DMS53 (cell line): ENCODE data around the gene RBBP4.

Experiments
- DNase-seq: peaks from one replicate; lab custom pipeline; 2025; lab: John Stamatoyannopoulos, UW

Gene RBBP4

DNA sequence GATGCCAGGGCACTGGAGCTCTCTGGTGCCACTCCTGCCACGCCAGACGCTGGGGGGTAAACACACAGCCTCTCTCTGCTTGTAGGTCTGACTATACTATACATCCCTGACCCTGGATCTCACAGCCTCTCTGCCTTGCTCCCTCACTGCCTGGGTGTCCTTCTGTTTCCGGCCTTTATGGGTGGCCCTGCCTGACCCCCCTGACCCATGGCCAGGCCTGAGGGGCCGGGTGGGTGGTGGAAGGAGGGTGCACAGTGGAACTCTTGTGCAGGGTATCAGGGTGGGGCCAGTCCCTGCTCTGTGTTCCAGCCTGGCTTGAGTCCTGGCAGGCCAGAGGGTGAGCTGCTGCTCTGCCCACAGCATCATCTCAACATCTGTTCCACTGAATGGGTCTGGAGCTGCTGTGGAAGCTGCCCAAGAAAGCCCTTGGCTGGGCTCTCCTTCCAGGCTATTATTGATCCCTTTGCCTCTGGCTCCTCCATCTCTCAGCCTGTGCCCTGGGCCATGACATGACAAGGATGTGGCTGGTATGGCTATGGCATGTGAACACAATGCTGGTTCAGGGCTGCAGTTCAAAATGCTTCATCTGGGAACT lies 68.8 kb downstream of the RBBP4 start:
- DNase-seq: no peak

DNA sequence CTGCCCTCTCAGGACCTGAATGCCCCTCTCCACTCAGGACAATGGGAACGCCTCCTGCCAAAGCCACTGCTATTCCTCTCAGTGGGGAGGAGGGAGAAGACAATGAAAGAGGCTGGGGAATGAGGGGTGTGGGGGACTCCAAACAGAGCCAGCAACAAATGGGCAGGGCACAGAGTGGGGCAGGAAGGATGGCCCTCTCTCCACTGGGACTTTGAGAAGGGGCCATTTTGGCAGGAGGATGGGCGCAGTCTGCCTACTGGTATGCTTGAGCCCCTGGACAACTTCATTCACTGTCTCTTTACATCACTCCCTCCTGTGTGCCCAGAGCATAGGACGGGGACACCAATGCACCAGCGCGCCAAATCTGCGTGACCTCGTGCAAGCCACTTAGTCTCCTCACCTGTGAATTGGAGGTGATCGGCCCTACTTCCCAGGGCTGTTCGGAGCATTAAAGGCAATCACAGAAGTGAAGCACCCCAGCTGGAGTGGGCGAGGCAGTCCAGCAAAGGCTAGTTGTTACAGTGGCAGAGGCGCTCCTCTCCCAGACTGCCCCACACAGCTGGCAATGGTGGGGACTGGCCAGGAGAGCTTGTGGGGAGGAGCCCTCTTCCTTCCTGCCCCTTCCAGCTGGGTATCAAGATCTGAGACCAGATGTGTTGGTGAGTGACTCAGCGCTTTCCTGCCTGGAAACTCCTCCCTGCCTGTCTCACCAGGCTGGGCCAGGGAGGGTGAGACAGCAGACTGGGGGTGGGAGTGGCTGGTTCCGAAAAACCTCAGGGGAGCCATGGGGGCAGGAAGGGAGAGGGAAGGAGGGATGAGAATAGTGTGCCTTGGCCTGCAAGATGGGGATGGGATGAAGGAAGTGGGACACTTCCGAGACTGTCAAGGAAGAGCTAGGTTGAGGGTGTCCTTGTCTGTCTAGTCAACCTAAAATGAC lies 73.9 kb downstream of the RBBP4 start:
- DNase-seq: peak; percentile 94

DNA sequence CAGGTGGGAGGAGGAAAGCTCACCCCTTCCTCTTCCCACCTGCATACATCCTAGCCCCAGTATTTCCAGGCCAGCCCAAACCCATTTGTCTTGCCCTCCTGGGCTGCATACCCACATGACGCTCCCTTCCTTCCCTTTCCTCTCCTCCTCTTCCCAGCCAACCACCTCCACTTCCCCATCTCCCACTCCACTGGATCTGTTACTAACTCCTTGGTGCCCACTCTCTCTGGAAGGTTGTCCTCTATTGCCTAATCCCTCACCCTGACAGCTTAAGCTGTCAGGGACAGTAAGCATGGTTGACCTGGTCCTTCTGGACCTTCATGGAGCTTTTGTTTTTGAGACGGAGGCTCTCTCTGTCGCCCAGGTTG lies 74.6 kb downstream of the RBBP4 start:
- no peak for DNase-seq

DNA sequence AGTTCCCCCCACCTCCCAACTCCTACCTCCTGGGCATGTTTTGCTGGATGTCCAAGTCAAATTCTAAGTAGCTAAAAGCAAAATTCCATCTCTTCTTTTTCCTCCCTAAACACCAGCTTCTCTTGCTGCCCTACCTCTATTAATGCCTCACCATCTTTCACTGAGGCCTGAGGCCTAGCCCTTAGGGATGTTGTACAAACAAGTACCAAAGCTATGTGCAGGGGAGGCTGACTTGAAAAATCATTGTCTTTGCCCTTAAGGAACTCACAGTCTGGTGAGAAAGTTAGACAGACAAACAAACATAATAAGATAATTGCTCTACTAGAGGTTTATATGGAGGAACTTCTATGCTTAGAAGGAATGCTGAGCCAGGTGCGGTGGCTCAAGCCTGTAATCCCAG lies 76.9 kb downstream of the RBBP4 start:
- no peak for DNase-seq

DNA sequence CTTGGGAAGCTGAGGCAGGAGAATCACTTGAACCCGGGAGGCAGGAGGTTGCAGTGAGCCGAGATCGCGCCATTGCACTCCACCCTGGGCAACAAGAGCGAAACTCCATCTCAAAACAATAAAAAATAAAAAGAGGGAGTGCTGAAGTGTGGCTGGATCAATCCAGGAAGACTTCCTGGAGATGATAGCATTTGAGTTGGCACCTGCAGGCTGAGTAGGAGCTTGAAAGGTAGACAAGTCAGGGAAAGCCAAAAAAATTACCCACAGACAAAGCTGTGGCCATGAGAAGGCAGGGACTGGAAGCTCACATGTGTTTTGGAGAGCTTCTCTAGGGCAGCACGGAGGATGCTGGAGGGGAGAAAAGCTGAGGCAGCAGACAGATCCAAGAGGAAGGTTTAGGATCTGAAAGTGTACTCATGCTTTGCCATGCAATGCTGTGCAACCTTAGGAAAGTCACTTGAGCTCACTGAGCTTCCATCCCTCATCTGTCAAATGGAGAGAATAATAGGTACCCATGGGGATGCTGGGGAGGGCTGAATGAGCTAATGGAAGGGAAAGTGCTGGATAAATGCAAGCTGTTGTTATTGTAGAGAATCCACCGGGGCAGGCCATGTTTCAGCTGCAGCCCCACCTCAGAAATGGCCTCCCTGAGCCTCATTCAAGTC lies 77.5 kb downstream of the RBBP4 start:
- DNase-seq: no peak

DNA sequence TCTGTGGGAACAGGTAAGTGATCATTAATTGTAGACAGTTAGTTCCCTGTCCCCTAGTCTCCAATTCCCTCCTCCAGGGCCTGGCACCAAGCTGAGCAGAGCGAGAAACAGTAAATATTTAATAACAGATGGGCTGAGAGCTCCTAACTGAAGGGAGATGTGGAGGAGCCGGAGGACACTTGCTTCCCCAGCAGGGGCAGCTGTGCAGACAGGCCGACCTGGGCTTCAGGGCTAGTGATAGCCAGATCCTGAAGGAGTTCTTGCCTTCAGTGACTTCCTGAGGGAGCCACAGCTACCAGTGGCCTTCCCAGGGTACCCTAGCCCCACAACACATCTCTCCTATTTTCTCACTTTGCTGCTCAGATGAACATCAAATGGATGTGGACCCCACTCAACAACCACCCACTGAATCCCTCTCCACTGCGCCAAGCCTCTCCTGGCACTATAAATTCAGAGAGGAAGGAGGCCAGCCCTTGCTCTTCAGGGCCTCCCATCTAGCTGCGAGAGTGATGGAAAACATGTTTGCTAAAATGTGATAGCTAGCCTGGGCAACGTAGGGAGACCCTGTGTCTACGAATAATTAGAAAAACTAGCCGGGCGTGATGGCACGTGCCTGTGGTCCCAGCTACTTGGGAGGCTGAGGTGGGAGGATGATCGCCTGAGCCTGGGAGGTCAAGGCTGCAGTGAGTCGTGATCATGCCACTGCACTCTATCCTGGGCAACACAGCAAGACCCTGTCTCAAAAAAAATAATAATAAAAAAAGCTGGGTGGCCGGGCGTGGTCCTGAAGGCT lies 78.4 kb downstream of the RBBP4 start:
- peak; percentile 57 for DNase-seq

DNA sequence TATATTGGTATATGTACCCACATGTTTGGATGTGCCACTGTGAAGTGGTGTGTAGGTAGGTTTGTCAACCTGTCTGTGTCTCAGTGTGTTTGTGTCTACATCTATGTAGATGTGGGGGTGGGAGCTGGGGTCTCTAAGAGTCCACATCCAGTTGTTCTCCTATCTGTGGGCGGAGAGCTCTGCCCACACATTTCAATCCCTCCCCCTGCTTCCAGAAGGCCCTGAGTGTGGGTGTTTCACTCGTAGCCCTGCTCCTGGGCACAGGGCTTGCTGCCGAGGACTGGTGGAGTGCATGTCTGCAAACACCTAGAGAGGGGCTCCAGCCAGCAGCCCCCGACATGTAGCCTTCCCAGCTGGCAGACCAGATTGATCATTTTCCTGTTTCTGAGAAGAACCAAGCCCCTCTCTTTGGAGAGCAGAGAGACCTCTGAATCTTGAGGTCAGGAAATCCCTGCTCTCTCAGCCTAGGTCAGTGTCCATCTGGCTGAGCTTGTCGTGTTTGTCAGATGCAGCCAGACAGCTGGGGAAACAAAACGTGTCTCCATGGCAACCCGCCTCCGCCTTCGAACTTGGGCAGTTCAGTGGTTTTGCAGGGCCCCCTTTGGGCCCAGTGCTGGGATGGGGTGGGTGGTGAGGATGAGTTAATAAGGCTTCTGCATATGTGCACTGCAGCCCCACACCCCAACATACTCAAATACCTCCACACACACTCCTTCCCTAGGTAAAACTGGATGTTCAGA lies 82.7 kb downstream of the RBBP4 start:
- DNase-seq: peak; percentile 93
